AML-193 (cell line): ENCODE results near the gene LIG4.

ENCODE experiments used
- DNase-seq, 2 experiments: peaks; one replicate each; lab custom pipeline; 2025; lab: John Stamatoyannopoulos, UW

The LIG4 gene

GRCh38 chr13:108194435-108194936, 20.9 kb downstream of the LIG4 start:
- no peak for DNase-seq

- DNase-seq: no peak
These were observed 21.5 kb downstream of the LIG4 start for GRCh38 chr13:108193806-108194205.

GRCh38 chr13:108190897-108191296, 24.4 kb downstream of the LIG4 start:
- no peak for DNase-seq

GRCh38 chr13:108188260-108188659, 27.1 kb downstream of the LIG4 start:
- no peak for DNase-seq

- no peak for DNase-seq
These were observed 30.1 kb downstream of the LIG4 start for GRCh38 chr13:108185223-108185622.

GRCh38 chr13:108182652-108183051, 32.7 kb downstream of the LIG4 start:
- DNase-seq: no peak

GRCh38 chr13:108178078-108178477, 37.3 kb downstream of the LIG4 start:
- DNase-seq: no peak

- peak; percentile 32 to 59 for DNase-seq
These were observed 38.6 kb downstream of the LIG4 start for GRCh38 chr13:108176685-108177274.

- no peak for DNase-seq
These were observed 46.4 kb downstream of the LIG4 start for GRCh38 chr13:108168929-108169328.

GRCh38 chr13:108166078-108166477, 49.3 kb downstream of the LIG4 start:
- no peak for DNase-seq

GRCh38 chr13:108158746-108159145, 56.6 kb downstream of the LIG4 start:
- no peak for DNase-seq
